GM19099 (cell line): ENCODE data around the gene DDX51.

Source experiments
- POLR2A ChIP-seq: IDR thresholded peaks from 3 replicates; pipeline ENCODE4 v1.6.1; 2011; ENCODE audit warnings: low read depth; ENCODE audit not compliant: insufficient read length; ENCODE audit errors: extremely low read depth

Gene DDX51

DNA sequence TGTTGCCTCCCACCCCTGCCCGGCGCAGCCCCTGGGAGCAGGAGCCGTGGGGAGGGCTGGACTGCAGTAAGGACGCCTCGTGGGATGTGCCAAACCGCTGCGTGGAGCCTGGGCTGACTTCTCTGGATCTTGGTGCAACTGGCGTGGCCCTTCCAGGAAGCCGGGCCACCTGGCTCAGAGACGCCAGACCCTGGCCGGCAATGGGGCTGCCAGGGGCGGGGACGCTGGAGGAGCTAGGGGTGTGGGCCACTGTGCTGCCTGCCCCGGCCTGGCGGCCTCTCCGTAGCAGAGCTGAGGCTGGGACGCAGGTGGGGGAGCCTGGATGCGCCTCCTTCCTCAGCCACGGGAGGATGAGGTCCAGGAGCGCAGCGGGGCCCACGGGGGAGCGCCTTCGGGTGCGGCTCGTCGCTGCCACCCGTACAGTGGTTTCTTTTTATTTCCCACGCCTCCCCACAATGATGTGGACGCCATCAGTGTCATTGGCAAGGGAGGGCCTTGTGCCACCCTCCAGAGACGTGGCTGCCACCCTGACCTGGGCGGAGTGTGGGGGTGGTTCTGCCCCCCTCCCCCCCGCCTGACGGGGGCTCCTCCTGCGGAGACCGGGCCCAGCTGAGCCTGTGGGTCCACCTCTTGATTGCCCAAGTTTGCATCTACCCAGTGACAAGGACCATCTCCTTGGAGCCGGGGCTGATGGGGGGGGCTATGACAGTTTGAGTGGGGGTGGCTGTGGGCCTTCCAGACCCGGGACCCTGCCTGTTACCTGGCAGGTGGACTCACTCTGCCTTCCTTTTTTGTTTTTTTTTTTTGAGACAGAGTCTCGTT, 11.3 kb downstream of the DDX51 start:
- no peak for TF ChIP-seq POLR2A

DNA sequence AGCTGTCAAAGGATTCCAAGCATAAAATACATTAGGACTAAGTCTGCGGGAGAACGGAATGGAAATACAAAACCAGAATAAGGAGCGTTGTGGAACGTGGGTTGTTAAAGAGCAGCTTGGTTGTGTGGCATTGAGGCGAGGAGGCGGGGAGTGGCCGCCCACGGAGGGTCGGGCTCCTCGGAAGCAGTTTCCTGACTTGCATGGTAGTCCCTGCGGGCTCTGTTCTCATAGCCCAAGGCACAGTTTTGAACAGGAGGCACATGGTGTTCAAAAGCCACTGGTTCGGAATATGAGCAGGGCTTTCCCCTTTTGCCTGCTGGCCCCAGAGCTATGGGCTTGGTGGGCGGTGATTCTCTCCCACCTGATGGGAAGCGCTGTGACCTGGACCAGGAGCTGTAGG, 12.2 kb downstream of the DDX51 start:
- TF ChIP-seq POLR2A, result no peak

DNA sequence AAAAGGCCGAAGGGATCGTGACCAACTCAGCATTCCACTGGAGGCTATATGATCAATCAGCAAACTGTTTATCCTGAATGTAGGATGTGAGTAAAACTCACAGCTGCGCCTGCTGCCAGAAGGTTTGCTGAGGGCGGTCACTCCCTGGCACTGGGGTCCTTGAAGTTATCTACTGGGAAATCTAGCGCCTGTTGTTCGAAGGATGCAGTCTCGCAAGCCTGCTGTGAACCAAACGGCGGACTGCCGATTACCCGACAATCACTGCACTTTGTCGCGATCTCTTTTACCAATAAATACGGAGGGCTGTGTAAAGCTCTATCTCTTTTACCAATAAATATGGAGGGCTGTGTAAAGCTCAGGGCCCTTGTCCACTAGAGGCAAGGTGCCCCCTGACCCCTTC, 12.9 kb downstream of the DDX51 start:
- TF ChIP-seq POLR2A, result no peak

DNA sequence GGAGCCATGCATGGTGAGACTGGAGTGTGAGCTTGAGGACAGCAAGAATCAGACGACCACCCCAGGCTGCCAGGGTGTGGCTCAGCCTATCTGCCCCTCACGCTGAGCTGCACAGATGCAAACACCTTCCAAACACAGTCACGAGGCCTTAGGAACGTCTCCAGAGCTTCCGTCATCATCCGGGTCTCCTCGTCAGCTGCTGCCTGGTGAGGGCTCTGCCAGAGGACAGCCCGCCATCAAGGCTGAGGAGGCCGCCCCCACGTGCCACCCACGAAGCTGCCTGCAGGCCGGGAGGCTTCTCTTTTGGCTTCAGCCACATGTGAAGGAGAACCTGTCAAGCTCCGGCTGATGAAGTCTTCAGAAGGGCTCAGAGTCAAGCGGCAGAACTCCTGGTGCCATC, 13.4 kb downstream of the DDX51 start:
- no peak for TF ChIP-seq POLR2A

DNA sequence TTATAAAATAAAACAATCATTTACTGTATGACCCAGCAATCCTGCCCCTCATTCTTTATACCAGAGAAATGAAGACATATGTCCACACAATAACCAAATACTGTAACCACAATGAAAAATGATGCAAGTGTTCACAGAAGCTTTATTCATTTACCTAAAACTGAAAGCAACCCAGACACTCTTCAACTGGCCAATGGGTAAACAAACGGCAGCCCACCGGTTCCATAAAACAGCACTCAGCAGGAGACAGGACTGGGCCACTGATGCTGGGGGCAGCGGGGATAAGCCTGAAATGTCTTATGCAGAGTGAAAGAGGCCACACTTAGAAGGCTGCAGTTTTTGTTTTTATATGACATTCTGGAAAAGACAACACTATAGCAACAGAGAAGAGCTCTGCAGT, 15.1 kb downstream of the DDX51 start:
- TF ChIP-seq POLR2A, result no peak

DNA sequence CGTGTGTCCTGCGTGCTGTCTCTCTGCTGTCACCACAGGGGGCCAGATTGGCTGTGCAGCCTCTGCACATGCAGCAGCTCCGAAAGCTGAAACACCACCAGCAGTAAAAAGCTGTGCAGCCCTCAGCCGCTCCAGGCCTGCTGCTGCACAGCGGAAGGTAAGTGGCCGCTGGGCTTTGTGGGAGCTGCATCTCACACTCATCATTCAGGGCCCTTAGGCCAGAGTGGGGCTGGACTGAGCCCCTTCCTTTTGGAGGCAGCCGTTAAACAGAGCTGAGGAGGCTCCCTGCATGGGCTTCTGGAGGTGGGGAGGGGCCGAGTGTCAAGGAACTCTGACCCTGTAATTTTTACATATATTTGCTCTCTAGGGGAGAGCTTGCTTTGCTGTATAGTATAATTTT, 17.1 kb downstream of the DDX51 start:
- no peak for TF ChIP-seq POLR2A

DNA sequence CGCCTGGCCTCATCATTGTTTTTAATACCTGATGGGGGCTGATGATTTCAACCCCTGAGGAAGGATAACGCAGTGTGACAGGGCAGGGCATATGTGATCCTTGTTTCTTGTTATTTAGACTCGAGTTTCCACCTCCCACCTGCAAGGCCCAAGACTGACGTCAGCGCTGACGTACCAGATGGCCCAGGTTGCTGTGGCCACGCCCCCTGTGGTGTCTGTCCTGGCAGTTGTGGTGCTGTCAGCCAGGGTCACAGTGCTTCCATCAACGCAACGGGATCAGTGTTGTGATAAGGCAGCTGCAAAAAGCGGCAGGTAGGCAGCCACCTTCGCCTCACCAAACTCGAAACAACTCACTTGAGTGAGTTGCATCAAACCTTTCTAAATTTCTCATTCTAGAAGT, 18.4 kb downstream of the DDX51 start:
- no peak for TF ChIP-seq POLR2A

DNA sequence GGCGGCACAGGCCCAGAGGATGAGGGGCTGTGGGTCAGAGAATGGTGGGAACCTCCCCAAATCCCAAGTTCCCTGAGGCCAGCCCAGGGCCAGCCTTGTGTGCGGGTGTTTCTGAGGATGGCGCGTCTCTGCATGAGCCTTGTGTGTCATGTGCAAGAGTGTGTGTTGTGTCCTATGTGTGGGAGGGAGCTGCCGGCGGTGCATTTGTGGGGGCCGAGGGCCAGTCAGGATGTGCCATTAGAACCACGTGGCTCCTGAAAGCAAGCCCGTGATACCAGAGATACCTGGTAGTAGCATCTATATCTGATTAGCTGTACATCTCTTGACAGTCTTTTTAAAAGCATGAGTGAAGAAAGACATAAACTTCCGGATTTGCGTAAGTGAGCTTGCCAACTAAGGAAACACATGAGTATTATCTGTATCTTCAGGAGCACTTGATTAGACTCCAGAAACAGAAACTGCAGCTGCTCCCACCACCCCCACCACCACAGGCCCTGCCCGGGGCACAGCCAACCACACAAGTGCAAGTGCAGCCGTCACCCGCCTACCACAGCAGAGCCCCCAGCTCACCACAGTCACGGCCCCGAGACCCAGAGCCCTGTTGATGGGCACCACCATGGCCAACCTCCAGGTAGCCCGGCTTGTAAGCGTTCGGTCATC, 19.2 kb downstream of the DDX51 start:
- TF ChIP-seq POLR2A, result no peak

DNA sequence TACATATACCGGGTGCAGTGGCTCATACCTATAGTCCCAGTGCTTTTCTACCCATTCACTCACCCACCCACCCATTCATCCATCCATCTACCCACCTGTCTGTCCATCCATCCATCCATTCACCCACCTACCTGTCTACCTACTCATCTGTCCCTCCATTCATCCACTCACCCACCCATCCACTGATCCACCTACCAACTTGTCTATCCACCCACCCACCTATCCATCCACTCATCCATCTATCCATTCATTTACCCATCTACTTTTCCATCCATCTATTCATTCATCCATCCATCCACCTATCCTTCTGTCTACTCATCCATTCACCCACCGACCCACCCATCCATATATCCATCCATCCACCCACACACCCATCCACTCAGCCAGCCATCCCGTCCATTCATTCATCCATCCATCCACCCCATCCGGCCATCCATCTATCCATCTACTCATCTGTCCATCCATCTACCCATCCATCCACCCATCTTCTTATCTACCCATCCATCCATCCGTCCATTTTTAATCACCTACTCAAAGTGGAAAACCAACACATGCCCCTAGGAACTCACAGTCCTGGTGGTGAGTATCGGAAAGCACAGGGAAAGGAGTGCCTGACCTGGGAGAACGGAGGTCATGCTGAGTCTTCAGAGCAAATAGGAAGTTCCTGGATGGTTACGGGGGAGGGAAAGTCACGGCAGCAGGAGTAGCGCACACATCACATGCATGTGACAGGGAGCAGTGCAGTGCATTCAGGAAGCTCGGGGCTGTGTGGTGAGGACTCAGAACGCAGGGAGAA, 20.0 kb downstream of the DDX51 start:
- TF ChIP-seq POLR2A, result no peak

DNA sequence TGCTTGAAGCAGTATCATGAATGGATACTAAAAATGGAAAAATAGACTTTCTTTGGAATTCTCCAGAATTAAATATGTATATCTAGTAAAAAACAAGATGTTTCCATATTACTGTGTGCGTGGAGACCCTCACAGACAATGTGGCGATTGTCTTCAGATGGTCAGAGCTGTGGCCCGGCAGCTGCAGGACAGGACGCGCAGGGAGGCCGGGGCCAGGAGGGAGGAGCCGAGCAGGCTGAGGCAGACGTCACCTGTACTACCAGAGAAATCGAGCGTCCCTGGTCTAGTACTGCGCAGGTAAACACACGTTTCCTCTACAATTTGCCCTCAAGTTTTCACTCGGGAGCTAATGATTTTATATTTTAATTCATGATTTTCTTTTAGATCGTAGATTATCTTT, 22.8 kb downstream of the DDX51 start:
- no peak for TF ChIP-seq POLR2A

DNA sequence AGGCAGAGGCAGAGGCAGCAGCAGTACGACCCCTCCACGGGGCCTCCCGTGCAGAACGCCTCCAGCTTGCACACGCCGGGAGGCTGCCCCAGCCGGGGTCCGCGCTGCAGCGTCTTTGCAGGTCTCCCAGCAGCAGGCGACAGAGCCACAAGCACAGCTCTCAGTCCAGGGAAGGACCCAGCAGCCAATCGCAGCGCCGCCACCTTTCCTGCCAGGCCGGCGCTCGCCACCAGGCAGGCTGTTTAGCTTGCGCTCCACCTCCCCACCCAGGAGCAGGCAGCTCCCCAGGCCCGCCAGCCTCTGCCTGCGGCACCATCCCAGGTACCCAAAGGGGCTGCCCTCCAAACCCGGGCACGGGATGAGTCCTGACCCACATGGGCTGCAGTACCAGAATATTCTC, 25.2 kb downstream of the DDX51 start:
- TF ChIP-seq POLR2A, result no peak

DNA sequence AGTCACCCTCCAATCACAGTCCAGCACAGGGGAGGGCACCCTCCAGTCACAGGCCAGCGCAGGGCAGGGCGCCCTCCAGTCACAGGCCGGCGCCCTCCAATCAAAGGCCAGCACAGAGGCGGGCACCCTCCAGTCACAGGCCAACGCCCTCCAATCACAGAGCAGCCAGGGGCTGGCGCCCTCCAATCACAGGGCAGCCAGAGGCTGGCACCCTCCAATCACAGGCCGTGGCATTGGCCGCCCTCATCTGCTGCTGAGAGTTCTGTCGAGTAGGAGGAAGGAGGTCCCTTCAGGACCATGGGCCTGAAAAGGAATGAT, 26.6 kb downstream of the DDX51 start:
- no peak for TF ChIP-seq POLR2A

DNA sequence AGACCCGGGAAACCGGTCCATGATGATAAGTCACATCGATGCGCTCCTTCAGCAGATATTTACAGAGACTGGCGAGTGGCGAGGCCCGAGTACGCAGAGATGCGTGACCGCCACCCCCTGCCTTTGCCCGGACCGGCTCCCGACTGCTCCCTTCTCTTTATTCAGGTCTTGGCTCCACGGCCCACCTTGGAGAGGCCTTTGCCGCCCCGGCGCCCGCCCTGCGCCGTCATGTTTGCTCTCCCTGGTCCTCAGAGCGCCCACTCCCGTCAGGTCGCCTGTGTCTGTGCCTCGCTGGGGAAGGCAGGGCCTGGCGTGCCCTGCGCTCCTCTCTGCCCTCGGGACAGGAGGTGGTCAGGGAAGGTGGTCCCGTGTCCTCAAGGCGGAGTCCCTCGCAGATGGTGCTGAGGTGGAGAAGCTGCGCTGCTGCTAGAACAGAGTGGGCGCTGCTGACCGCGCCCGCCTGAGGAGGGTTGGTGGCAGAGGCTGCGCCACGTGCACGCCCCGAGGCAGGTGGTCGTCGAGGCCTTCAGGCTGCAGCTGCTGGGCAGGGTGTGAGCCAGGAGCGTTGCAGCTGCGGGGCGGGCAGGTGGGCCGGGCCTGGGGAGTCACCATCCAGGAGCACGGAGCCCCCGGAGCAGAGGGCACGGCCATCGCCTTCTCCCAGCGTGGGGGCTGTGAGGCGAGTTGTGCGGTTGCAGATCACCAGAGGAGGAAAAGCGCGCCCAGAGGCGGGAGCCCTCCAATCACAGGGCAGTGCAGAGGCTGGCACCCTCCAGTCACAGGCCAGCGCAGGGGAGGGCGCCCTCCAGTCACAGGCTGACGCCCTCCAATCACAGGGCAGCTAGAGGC, 27.2 kb downstream of the DDX51 start:
- no peak for TF ChIP-seq POLR2A

DNA sequence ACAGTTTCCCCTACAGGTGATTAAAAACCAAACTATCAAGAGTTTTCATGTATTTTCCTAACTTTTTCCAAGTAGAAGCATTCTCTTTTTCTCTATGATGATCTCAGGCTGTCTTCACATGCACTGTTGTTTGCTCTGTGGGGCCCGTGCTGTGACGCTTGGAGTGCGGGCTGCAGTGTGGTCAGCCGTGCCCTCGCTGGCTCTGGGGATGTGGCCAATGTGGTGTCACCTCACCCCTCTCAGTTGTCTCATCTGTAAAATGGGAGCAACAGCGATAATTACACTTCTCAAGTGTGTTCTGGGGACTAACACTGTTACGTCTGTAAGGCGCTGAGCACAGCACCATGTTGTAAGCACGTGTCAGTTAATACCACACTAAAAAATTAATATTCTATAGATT, 28.6 kb downstream of the DDX51 start:
- no peak for TF ChIP-seq POLR2A

DNA sequence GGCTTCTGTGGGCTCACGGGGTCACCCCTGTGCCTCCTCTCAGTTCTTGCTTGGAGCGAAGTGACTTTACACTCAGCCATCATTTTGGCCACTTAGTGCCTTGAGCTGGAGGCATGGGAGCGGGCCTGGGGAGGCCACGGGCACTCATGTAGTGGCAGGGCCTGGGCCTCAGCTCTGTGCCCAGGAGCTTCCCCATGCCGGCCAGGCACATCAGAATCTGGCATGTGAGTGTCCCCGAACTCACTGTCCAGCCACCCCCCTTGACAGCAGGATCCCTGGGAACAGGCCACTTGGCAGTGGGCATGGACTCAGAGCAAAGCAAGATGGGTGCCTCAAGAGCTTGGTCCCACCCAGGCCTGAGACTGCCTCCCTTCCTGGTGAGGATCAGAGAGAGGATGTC, 29.5 kb downstream of the DDX51 start:
- TF ChIP-seq POLR2A, result no peak
